Left lung (tissue), 10 donors: ENCODE data around the gene ALX4. TPM values are rescaled to one million over a fixed set of nuclear protein-coding genes. Genes with fewer than 3 reads are reported as not detected.

Experiments
- ATAC-seq: fragments of 200-7000 bp; cut with Tn5 transposase; one replicate; pipeline ENCODE4 v1.9.1; 2020; ENCODE audit warnings: moderate library complexity
- DNase-seq, 4 donors: peaks; one replicate each; pipeline ENCODE4 v3.0.0-alpha.2; 2013 to 2020
- H3K27ac ChIP-seq, 2 donors: fragments of 200-600 bp; sonication (generic) in 1 of 2; one replicate each; pipeline versions ENCODE4 v1.5.0 to v1.8.0; 2020 to 2021
- H3K27me3 ChIP-seq, 2 donors: fragments of 200-600 bp; sonication (generic) in 1 of 2; one replicate each; pipeline versions ENCODE4 v1.5.0 to v1.8.0; 2020 to 2021
- H3K36me3 ChIP-seq, 2 donors: fragments of 200-600 bp; sonication (generic) in 1 of 2; one replicate each; pipeline versions ENCODE4 v1.5.0 to v1.8.0; 2020 to 2021
- H3K4me1 ChIP-seq, 2 donors: fragments of 200-600 bp; one replicate each; pipeline ENCODE4 v1.8.0; 2021
- H3K4me3 ChIP-seq, 2 donors: fragments of 200-600 bp; sonication (generic) in 1 of 2; one replicate each; pipeline versions ENCODE4 v1.5.0 to v1.8.0; 2020 to 2021; ENCODE audit warnings: mild to moderate bottlenecking in 1 of 2
- H3K9me3 ChIP-seq, 2 donors: fragments of 200-600 bp; sonication (generic) in 1 of 2; one replicate each; pipeline versions ENCODE4 v1.5.0 to v1.8.0; 2020 to 2021
- intact Hi-C, 2 donors: fragments of 100-400 bp; cut with DNase I; formaldehyde crosslinking; loops; one replicate each; pipeline versions ENCODE4 v1.11.2 to v1.14.2; 2022
- polyA plus RNA-seq, 6 donors: library from polyadenylated mRNA; unstranded; fragments of 120-200 nt; gene quantifications; one replicate each; pipeline ENCODE4 v1.2.1, GENCODE V29; 2013; ENCODE audit not compliant: insufficient read length in 6 of 6
- total RNA-seq, 2 donors: library from RNA; stranded (reverse); fragmentation: NEBNext Ultra II Directional; extraction: Animal tissue kit (Norgen Biotek cat#: 25700); gene quantifications; one replicate each; pipeline ENCODE4 v1.2.1, GENCODE V29; 2021
- TF ChIP-seq, protein P1 (sequence below), 2 donors: fragments of 200-600 bp; sonication (generic) in 1 of 2; IDR thresholded peaks; one replicate each; pipeline versions ENCODE4 v1.5.0 to v1.8.0; 2021; ENCODE audit warnings: antibody characterized with exemption in 2 of 2
- donor health status: DM: no; HTN: yes; CAD: no.
- donor health status: DM: no; HTN: no; CAD: no.

Gene ALX4
- total and polyA plus RNA-seq, 8 donors: 0.07 to 0.13 (median 0.10) TPM; not detected in 2

DNA sequence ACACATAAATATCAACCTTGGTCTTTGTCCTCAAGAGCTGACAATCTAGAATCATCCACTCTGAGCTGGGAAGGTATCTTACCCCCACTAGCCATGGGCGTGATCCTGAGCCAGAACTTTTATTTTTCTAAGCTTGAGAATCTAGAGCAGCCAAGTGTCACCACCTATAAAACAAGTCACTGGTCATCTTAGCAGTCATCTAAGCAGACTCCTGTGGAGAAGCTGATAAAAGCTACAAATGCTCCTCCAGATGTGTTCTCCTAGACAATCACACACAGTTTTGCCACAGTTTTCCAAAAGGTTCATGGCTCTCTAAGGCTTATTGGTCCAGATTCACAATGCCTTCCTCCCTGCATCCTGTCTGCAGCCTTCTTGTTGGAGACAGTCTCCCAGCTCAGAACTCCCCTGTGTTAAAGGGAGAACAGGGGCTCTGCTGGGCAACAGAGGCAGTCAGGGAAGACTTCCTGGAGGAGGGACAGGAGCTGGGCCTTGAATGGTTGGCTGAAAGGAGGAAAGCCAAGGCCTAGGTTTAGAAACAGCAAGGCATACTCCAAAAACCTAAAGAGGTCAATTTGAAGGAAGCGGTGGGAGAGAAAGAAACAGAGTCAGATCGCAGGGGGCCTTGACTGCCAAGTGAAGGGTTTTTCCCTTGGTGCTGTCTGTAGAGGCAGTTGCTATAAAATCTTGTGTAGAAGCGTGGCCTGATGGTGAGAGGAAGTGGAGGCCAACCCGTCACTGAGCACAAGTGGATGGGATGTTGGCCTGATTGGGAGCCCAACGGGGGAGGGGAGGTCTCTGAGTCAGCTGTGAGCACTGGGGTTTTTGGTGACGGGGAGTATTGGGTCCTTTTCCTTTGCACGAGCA lies 42.0 kb downstream of the ALX4 start:
- ATAC-seq (no peak), DNase-seq (no peak)
- H3K36me3 ChIP-seq: no peaks in the 10 kb centered on the region
- TF ChIP-seq, protein P1, sequence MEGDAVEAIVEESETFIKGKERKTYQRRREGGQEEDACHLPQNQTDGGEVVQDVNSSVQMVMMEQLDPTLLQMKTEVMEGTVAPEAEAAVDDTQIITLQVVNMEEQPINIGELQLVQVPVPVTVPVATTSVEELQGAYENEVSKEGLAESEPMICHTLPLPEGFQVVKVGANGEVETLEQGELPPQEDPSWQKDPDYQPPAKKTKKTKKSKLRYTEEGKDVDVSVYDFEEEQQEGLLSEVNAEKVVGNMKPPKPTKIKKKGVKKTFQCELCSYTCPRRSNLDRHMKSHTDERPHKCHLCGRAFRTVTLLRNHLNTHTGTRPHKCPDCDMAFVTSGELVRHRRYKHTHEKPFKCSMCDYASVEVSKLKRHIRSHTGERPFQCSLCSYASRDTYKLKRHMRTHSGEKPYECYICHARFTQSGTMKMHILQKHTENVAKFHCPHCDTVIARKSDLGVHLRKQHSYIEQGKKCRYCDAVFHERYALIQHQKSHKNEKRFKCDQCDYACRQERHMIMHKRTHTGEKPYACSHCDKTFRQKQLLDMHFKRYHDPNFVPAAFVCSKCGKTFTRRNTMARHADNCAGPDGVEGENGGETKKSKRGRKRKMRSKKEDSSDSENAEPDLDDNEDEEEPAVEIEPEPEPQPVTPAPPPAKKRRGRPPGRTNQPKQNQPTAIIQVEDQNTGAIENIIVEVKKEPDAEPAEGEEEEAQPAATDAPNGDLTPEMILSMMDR (IDR thresholded peaks at IDR 0.05): no peak
- H3K4me3 ChIP-seq: no peak overlapping the region
- no peaks in the 10 kb centered on the region for H3K27me3 ChIP-seq
- intact Hi-C loops: no loop called here
- H3K27ac ChIP-seq: no peak overlapping the region
- no peaks in the 10 kb centered on the region for H3K4me1 ChIP-seq
- H3K9me3 ChIP-seq: no peaks in the 10 kb centered on the region

DNA sequence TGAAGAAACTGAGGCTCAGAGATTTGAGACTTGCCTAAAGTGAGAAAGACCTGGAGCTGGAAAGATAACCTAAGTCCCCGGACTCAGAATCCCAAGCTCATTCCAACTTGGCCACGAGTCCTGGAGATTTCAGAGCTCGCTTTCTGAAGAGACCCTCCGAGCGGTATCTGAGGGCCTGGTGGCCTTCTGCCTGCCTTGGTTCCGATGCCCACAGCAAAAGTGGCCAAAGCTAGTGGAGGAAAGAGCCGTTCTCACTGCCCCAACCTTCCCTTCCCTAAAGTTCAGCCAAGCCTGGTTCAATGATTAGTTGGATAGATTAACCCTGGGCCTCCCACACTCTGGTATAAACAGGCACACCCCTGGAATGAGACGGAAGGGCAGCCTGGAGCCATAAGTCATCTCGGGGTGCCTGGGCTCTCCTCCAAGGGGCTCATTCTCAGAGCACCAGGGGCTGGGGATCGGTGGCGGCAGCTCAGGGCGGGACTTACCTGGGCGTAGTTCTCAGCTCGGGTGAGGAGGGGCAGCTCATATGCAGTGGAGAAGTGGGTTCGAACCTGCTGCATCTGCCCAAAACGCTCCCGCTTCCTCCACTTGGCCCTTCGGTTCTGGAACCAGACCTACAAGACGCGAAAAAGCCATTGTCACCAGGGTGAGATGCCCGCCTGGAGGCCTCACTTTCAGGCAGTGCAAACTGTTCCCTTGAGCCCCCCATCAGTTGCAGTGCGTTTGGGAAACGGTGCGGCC lies 42.8 kb downstream of the ALX4 start:
- Histone ChIP-seq H3K36me3 (no peaks in the 10 kb centered on the region), H3K27ac (no peak overlapping the region), H3K9me3 (no peaks in the 10 kb centered on the region), H3K27me3 (no peaks in the 10 kb centered on the region), H3K4me3 (no peak overlapping the region), H3K4me1 (no peaks in the 10 kb centered on the region)
- TF ChIP-seq, protein P1 (IDR thresholded peaks at IDR 0.05): no peak
- ATAC-seq: no peak
- DNase-seq: no peak
- intact Hi-C loops: no loop called here

DNA sequence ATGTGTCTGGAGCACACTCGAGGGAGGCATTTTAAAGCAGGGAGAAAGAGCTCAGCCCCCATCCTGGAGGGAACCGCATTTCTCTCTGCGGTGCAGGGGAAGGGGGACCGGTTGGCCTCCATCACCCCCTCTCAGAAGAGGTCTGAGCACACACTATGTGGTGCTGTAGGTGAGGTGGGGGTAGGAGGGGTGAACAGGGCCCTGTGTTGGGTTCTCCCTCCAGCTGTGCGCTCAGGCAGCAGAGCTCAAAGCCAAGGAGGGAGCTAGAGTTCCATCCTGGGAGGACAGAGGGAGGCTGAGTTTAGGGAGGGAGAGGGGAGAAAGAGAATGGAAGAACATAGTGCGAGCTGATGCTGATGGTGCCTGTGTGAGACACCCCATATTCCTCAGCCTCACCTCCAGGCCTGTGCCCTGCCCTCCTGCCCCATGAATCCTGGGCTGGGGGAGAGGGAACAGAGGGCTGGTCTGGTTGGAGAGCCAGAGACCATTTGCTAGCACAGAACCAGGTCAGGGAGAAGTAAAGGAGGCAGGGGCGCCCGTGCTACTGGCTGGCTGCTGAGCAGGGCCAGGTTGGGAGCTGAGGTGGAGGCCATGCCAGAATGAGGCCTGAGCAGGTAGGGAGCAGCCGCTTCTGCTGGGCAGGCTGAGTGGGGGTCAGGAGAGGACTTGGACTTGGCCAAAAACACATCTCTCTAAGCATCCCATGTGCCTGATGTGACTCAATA lies 43.7 kb downstream of the ALX4 start:
- H3K27ac ChIP-seq: no peak overlapping the region
- no peaks in the 10 kb centered on the region for H3K27me3 ChIP-seq
- no peak overlapping the region for H3K4me3 ChIP-seq
- TF ChIP-seq, protein P1 (IDR thresholded peaks at IDR 0.05): no peak
- no peaks in the 10 kb centered on the region for H3K9me3 ChIP-seq
- intact Hi-C loops: no loop called here
- no peaks in the 10 kb centered on the region for H3K4me1 ChIP-seq
- no peaks in the 10 kb centered on the region for H3K36me3 ChIP-seq
- no peak for DNase-seq
- no peak for ATAC-seq

DNA sequence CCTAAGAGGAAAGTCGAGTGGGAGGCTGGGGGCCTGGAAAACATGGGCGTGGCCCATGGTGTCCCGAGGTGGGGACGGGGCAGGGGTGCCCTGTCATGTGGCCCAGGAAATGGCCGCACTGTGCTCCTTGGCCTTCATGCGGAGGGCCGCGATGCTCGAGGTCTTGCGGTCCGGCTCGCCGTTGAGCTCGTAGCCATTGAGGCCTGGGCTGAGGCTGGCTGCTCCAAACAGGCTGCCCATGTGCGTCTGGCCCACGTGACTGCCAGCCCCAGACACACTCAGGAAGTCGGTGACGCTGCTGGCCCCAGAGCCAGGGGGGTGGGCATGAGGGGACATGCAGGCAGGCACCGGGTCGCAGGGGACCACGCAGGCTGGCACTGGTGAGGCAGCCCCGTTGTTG lies 45.2 kb downstream of the ALX4 start:
- no peaks in the 10 kb centered on the region for H3K36me3 ChIP-seq
- intact Hi-C loops: no loop called here
- no peaks in the 10 kb centered on the region for H3K4me1 ChIP-seq
- TF ChIP-seq, protein P1 (IDR thresholded peaks at IDR 0.05): no peak
- H3K27me3 ChIP-seq: no peaks in the 10 kb centered on the region
- DNase-seq (no peak), ATAC-seq (no peak)
- H3K9me3 ChIP-seq: no peaks in the 10 kb centered on the region
- H3K4me3 ChIP-seq: no peak overlapping the region
- no peak overlapping the region for H3K27ac ChIP-seq

DNA sequence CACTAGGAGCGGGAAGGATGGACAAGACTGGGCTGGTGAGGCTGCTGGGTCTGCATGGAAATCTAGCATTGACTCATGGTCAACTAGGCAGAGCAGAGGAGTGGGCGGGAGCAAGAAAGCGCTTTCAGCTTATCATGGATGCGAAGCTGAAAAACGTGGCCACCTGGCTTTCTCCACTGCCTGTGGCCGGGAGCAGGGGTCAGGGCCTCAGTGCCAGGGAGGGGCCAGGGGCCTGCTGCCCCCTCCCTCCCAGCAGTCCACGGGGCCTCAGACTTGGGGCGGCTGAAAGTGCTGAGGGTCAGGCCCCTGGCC lies 45.5 kb downstream of the ALX4 start:
- TF ChIP-seq, protein P1 (IDR thresholded peaks at IDR 0.05): no peak
- no peak for ATAC-seq
- Histone ChIP-seq H3K4me1 (no peaks in the 10 kb centered on the region), H3K9me3 (no peaks in the 10 kb centered on the region), H3K36me3 (no peaks in the 10 kb centered on the region), H3K27ac (no peak overlapping the region), H3K27me3 (no peaks in the 10 kb centered on the region), H3K4me3 (no peak overlapping the region)
- DNase-seq: no peak
- intact Hi-C loops: no loop called here
